Colonic mucosa (tissue), 4 donors: ENCODE results near the gene ZNF556. TPM values are rescaled to one million over a fixed set of nuclear protein-coding genes. Genes with fewer than 3 reads are reported as not detected.

ENCODE experiments used
- DNase-seq: peaks from one replicate; pipeline ENCODE4 v3.0.0-alpha.2; 2020
- H3K27ac ChIP-seq: fragments of 200-600 bp; one replicate; pipeline ENCODE4 v1.8.0; 2021
- H3K27me3 ChIP-seq: fragments of 200-600 bp; one replicate; pipeline ENCODE4 v1.8.0; 2021
- H3K36me3 ChIP-seq: fragments of 200-600 bp; one replicate; pipeline ENCODE4 v1.8.0; 2021
- H3K4me1 ChIP-seq: fragments of 200-600 bp; one replicate; pipeline ENCODE4 v1.8.0; 2021; ENCODE audit warnings: mild to moderate bottlenecking
- H3K4me3 ChIP-seq: fragments of 200-600 bp; one replicate; pipeline ENCODE4 v1.8.0; 2021
- H3K9ac ChIP-seq, 2 donors: one replicate each; pipeline ENCODE4 v1.7.0; 2013; ENCODE audit warnings: control low read depth in 2 of 2, low read depth in 2 of 2, low read length in 2 of 2
- H3K9me3 ChIP-seq: fragments of 200-600 bp; one replicate; pipeline ENCODE4 v1.8.0; 2021
- intact Hi-C: fragments of 100-400 bp; cut with DNase I; formaldehyde crosslinking; loops from one replicate; pipeline ENCODE4 v1.14.1; 2022
- total RNA-seq, 2 donors: library from RNA; stranded (reverse); fragmentation: NEBNext Ultra II Directional in 1 of 2; extraction: Animal tissue kit (Norgen Biotek cat#: 25700) in 1 of 2; gene quantifications; one replicate each; pipeline ENCODE4 v1.2.1, GENCODE V29; 2021
- TF ChIP-seq, protein P1 (sequence below): fragments of 200-600 bp; IDR thresholded peaks from one replicate; pipeline ENCODE4 v1.8.0; 2022; ENCODE audit warnings: antibody characterized with exemption, mild to moderate bottlenecking
- donor health status: healthy.
- donor health status: DM: no; HTN: no; CAD: no.
- donor health status: DM: no; HTN: no; CAD: no.

The ZNF556 gene
- total RNA-seq, 2 donors from 2014 or later, result 0.22 TPM; not detected in 1

DNA sequence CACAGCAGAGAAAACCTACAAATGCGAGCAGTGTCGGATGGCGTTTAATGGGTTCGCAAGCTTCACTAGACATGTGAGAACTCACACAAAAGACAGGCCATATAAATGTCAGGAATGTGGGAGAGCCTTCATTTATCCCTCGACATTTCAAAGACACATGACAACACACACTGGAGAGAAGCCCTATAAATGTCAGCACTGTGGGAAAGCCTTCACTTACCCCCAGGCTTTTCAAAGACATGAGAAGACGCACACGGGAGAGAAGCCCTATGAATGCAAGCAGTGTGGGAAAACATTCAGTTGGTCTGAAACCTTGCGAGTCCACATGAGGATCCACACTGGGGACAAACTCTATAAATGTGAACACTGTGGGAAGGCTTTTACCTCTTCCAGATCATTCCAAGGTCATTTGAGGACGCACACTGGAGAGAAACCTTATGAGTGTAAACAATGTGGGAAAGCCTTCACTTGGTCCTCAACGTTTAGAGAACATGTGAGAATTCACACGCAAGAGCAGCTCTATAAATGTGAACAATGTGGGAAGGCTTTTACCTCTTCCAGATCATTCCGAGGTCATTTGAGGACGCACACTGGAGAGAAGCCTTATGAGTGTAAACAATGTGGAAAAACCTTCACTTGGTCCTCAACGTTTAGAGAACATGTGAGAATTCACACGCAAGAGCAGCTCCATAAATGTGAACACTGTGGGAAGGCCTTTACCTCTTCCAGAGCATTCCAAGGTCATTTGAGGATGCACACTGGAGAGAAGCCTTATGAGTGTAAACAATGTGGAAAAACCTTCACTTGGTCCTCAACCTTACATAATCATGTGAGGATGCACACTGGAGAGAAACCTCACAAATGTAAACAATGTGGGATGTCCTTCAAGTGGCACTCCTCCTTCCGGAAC, 50.4 kb downstream of the ZNF556 start:
- Histone ChIP-seq H3K36me3 (peaks cover 15% of the 10 kb centered on the region), H3K27me3 (no peaks in the 10 kb centered on the region), H3K4me1 (no peaks in the 10 kb centered on the region), H3K4me3 (no peak overlapping the region), H3K9ac (no peak overlapping the region), H3K9me3 (no peaks in the 10 kb centered on the region), H3K27ac (no peak overlapping the region)
- intact Hi-C loops, result no loop called here
- no peak for DNase-seq
- TF ChIP-seq, protein P1, sequence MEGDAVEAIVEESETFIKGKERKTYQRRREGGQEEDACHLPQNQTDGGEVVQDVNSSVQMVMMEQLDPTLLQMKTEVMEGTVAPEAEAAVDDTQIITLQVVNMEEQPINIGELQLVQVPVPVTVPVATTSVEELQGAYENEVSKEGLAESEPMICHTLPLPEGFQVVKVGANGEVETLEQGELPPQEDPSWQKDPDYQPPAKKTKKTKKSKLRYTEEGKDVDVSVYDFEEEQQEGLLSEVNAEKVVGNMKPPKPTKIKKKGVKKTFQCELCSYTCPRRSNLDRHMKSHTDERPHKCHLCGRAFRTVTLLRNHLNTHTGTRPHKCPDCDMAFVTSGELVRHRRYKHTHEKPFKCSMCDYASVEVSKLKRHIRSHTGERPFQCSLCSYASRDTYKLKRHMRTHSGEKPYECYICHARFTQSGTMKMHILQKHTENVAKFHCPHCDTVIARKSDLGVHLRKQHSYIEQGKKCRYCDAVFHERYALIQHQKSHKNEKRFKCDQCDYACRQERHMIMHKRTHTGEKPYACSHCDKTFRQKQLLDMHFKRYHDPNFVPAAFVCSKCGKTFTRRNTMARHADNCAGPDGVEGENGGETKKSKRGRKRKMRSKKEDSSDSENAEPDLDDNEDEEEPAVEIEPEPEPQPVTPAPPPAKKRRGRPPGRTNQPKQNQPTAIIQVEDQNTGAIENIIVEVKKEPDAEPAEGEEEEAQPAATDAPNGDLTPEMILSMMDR, result no peak

DNA sequence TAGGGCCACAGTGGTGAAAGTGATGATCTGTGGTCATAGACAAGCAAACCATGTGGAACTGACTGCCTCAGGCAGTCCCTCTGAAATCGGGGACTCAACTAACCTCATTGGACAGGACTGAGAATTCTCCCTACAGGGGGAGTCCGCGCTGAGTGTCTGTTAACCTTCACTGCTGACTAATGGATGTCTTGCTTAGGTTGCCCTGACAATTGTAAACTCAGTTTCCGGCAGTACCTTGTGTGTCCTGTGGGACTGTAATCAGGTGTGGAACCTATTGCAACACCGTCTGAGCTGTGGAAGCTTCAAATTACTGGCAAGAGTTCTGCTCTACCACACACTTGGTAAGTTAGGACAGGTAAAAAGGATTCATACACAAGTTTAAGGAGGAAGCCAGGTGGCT, 55.9 kb downstream of the ZNF556 start:
- Histone ChIP-seq H3K36me3 (peaks cover 1% of the 10 kb centered on the region), H3K4me1 (no peaks in the 10 kb centered on the region), H3K4me3 (no peak overlapping the region), H3K9ac (no peak overlapping the region), H3K27ac (no peak overlapping the region), H3K27me3 (no peaks in the 10 kb centered on the region), H3K9me3 (no peaks in the 10 kb centered on the region)
- no peak for DNase-seq
- TF ChIP-seq, protein P1, result no peak
- intact Hi-C loops, result no loop called here

DNA sequence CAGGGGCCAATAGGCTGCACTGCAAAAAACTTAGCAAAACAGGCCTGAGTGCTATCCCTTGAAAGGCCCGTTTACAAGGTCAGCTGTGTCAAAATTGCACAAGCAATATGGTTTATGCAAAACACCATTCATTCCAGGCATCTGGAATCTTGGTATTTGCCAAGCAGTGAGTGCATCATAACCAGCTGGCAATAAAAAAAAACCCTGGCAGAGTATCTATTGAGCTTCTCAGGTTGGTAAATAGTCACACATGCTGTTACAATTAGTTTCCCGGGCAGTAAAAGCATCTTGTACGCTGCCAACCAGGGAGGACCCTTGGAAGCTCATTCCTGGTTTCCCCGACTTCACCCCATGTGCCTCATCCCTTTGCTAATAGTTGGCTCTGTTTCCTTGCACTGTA, 56.4 kb downstream of the ZNF556 start:
- TF ChIP-seq, protein P1, result no peak
- Histone ChIP-seq H3K27me3 (no peaks in the 10 kb centered on the region), H3K36me3 (no peaks in the 10 kb centered on the region), H3K4me3 (no peak overlapping the region), H3K4me1 (no peaks in the 10 kb centered on the region), H3K27ac (no peak overlapping the region), H3K9ac (no peak overlapping the region), H3K9me3 (no peaks in the 10 kb centered on the region)
- intact Hi-C loops, result no loop called here
- no peak for DNase-seq

DNA sequence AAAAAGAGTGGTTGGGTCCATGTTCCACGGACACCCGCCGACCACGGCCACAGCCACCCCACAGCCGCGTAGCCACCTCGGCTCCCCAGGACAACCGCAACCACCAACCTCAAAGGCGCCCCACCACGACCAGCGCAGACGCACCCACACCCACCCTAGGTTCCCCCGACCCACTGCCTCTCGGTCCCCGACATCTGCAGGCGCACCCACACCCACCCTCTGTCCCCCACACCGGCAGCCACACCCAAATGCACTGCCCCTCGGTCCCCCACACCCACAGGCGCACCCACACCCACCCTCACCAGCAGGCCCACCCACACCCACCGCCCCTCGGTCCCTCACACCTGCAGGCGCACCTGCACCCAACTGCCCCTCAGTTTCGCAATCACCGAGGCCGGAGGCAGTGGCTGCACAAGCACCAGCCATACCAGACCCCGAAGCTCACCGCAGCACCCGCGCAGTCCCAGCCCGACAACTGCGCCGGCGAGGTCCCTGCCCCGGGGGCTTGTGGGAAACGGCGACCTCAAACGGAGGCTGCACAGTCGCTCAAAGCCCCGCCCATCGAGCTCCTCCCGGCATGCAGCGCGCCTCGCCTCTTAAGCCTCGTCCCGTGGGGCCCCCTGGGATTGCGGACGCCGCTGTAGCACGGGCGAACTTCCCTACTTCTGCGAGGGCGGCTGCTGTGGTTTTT, 59.4 kb downstream of the ZNF556 start:
- Histone ChIP-seq H3K4me1 (no peaks in the 10 kb centered on the region), H3K9ac (no peak overlapping the region), H3K4me3 (no peak overlapping the region), H3K27me3 (no peaks in the 10 kb centered on the region), H3K9me3 (no peaks in the 10 kb centered on the region), H3K36me3 (no peaks in the 10 kb centered on the region), H3K27ac (no peak overlapping the region)
- TF ChIP-seq, protein P1, result no peak
- no peak for DNase-seq
- intact Hi-C loops, result no loop called here

DNA sequence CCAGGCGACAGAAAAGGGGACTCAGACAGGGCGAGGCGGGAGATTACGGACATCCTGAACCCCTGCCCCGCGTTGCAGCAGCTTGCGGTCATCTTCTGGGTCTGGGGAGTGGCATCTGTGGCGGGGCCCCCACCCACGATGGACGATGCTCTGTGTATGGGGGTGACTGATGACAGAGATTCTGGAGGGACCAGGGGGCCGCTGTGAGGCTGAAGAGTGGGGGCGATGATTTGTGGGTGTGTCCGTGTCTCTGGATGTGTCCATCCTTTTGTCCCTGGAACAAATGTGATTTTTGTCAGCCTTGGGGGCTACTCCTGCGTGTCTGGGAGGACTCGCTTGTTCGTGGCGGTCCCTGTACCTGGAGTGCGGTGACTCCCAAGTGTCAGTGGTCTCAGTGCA, 59.9 kb downstream of the ZNF556 start:
- TF ChIP-seq, protein P1, result no peak
- no peaks in the 10 kb centered on the region for H3K27me3 ChIP-seq

More for the DNA sequence above, 59.9 kb downstream of the ZNF556 start:
- no peaks in the 10 kb centered on the region for H3K36me3 ChIP-seq
- H3K9ac ChIP-seq, result no peak overlapping the region
- no peak overlapping the region for H3K4me3 ChIP-seq
- no peaks in the 10 kb centered on the region for H3K4me1 ChIP-seq
- no peaks in the 10 kb centered on the region for H3K9me3 ChIP-seq
- intact Hi-C loops, result no loop called here
- DNase-seq, result no peak
- no peak overlapping the region for H3K27ac ChIP-seq

Other genes with a start within 250 kb of the ZNF556 start
- 1 to 10 TPM; 1.5 to 3.2 TPM for gene GNG7, start 164.6 kb upstream of the ZNF556 start, total RNA-seq
- 1 to 10 TPM in 1 of 2 donors, under 1 TPM in 1; 0.49 to 1.7 TPM for gene DIRAS1, start 146.0 kb upstream of the ZNF556 start, total RNA-seq
- 10 to 100 TPM; 14.8 to 34.3 TPM for gene SLC39A3, start 127.3 kb upstream of the ZNF556 start, total RNA-seq
- 10 to 100 TPM; 46.5 to 80.6 TPM for gene SGTA, start 84.1 kb upstream of the ZNF556 start, total RNA-seq
- 100 to 1,000 TPM in 1 of 2 donors, 10 to 100 TPM in 1; 45.5 to 139 TPM for gene THOP1, start 81.8 kb upstream of the ZNF556 start, total RNA-seq
- 1 to 10 TPM; 3.0 to 5.1 TPM for gene ZNF554, start 47.5 kb upstream of the ZNF556 start, total RNA-seq
- 1 to 10 TPM; 3.2 to 5.5 TPM for gene ZNF555, start 25.9 kb upstream of the ZNF556 start, total RNA-seq
- 10 to 100 TPM; 10.9 to 12.4 TPM for gene ZNF57, start 33.6 kb downstream of the ZNF556 start, total RNA-seq
- 1 to 10 TPM; 3.1 to 3.3 TPM for gene ZNF77, start 77.6 kb downstream of the ZNF556 start, total RNA-seq
- gene TLE6, start 110.2 kb downstream of the ZNF556 start, total RNA-seq, result 1 to 10 TPM; 2.9 to 3.8 TPM
- 10 to 100 TPM; 42.8 to 52.4 TPM for gene TLE2, start 161.9 kb downstream of the ZNF556 start, total RNA-seq
- gene TLE5, start 195.2 kb downstream of the ZNF556 start, total RNA-seq, result 100 to 1,000 TPM; 407 to 409 TPM
- 100 to 1,000 TPM; 197 to 215 TPM for gene GNA11, start 227.0 kb downstream of the ZNF556 start, total RNA-seq